Ureter (tissue), 1 donor: ENCODE results near the gene TRAF6. TPM values are rescaled to one million over a fixed set of nuclear protein-coding genes. Genes with fewer than 3 reads are reported as not detected.
"Not testable (repeated sequence)": the region's sequence is repeated elsewhere in the genome, so short reads cannot be mapped to it uniquely, and the experiment has no call there.

Source experiments
- DNase-seq: peaks from one replicate; pipeline ENCODE4 v3.0.0-alpha.2; 2020; ENCODE audit warnings: low spot score
- total RNA-seq: library from RNA; stranded (reverse); gene quantifications from one replicate; pipeline ENCODE4 v1.2.4, GENCODE V29; 2023
- donor health status: DM: yes; HTN: yes; CAD: no.

The TRAF6 gene
- 16.9 TPM for total RNA-seq

GRCh38 chr11:36509694-36510593 is at the start of gene TRAF6:
Gene TRAF6 (minus strand): TSS chr11:36510272. CDS start chr11:36501515, 8,757 bp downstream.
- DNase-seq: peak; percentile 91

- no peak for DNase-seq
Observed at GRCh38 chr11:36558571-36559413, 48.7 kb upstream of the TRAF6 start.

DNA sequence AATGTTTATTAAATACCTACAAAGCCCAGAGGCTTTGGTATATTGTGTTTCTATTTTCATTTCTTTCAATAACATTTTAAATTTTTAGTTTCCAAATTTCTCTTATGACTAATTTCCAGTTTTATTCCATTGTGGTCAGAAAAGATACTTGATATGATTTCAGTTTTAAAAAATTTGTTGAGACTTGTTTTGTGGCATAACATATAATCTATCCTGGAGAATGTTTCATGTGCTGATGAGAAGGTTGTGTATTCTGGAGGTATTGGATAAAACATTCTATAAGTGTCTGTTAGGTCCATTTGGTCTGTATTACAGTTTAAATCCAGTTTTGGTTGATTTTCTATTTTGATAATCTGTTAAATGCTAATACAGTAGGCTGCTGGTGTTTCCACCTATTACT is 47.9 kb upstream of the TRAF6 start:
- DNase-seq: no peak

DNA sequence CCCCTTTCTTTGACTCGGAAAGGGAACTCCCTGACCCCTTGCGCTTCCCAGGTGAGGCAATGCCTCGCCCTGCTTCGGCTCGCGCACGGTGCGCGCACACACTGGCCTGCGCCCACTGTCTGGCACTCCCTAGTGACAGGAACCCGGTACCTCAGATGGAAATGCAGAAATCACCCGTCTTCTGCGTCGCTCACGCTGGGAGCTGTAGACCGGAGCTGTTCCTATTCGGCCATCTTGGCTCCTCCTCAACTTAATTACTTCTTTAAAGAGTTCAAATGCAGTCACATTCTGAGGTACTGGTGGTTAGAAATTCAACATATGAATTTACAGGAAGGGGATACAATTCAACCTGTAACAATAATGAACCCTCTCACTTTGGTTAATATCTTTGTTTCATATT is 47.3 kb upstream of the TRAF6 start:
- DNase-seq: not testable (repeated sequence)

GRCh38 chr11:36550385-36551115 is 40.5 kb upstream of the TRAF6 start:
- DNase-seq: no peak

GRCh38 chr11:36540998-36541397 is 30.9 kb upstream of the TRAF6 start:
- DNase-seq: no peak

GRCh38 chr11:36534276-36534840 is 24.3 kb upstream of the TRAF6 start:
- DNase-seq: no peak

- no peak for DNase-seq
Observed at GRCh38 chr11:36532941-36533601, 23.0 kb upstream of the TRAF6 start.

- no peak for DNase-seq
Observed at GRCh38 chr11:36530840-36531239, 20.8 kb upstream of the TRAF6 start.

DNA sequence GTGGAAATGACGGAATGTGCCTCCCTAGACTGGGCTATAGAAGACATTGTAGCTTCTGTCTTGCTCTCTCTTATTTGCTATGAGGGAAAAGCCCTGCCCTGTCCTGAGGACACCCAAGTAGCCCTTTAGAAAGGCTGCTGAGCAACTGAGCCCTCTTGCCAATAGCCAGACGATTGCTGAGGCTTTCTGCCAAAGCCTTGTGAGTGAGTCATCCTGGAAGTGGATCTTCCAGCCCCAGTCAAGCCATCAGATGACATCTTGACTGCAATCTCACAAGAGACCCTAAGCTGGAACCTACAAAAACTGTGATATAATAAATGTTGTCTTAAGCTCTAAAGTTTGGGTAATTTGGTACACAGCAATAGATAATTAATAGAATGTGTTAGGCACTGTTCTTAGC is 3.9 kb upstream of the TRAF6 start:
- no peak for DNase-seq

DNA sequence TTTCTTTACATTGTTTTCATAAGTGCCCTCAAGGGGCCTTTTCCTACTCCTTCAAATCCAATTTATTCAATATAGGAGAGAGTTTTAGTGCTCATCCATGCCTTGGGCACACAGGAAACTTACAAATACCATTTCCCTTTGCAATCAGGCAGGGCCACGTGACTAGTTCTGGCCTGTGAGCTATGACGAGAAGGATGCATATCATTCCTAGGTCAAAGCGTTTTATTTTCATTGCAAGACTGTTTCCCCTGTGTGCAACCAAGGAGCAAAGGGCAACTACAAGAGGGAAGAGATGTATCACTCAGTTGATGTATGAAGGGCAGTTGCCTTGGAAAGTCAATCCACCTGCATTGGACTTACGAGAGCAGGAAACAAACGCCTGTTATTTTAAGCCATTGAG is 1.9 kb upstream of the TRAF6 start:
- no peak for DNase-seq

DNA sequence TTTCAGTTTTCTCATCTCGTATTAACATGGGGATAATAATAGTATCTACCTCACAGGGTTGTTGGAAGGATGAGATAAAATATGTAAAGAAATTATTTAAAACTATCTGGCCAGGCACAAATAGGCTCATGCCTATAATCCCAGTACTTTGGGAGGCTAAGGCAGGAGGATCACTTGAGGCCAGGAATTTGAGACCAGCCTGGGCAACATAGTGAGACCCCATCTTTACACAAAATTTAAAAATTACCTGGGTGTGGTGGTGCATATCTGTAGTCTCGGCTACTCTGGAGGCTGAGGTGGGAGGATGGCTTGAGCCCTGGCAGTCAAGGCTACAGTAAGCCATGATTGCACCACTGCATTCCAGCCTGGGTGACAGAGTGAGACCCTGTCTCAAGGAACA is 990 bp upstream of the TRAF6 start:
- DNase-seq: not testable (repeated sequence)

DNA sequence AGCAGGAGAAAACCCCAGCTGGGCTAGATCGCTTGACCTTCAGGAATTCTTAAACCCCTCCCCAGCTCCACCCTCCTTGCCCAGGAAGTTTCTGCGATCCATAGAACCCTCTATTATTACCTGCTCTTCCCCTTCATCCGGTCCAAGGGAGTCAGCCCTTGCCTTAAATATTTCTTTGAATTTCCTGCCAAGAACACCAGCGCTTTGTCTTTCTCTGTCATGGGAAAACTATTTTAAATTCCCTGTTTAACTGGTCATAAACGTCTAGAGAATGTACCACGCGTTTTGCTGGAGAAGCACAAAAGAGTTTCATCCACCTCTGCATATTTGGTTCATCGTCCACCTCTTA is 496 bp upstream of the TRAF6 start:
- DNase-seq: no peak

DNA sequence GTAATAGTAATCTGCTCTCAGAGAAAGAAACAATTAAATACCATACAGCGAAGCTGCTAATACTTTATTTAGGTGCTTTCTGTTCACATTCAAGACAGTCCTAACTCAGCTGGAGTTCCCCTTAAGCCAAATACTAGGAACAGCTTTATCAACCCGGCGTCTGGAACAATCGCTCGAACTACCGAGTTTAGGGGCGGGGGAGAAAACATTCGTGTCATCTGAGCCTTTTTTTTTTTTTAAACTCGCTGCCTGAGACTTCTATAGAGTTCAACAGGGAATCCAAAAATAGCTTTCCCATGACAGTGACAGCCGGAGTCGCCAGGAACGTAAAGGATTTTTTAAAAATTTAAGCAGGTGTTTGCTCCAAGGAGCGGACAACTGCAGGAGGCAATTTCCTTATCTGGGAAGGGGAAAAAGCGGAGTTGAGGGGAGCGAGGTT is 852 bp downstream of the TRAF6 start:
- no peak for DNase-seq

DNA sequence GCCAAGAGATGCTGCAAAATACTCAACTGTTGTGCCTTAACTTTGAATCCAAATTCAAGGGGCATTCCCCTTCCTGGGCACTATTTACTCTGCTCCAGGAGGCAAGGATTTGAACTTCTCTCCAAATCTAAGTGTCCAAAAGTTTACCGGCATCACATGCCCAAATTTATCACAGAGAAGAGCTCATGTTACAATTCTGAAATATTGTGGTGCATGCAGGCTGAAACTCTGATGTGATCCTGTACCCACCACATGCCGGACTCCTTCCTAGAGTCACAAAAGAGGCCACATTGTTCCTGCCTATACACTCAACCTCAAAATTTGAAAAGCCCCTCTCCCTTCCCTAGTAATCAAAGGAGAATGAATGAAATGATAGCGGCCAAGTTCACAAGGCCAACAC is 1.3 kb downstream of the TRAF6 start:
- DNase-seq: no peak

DNA sequence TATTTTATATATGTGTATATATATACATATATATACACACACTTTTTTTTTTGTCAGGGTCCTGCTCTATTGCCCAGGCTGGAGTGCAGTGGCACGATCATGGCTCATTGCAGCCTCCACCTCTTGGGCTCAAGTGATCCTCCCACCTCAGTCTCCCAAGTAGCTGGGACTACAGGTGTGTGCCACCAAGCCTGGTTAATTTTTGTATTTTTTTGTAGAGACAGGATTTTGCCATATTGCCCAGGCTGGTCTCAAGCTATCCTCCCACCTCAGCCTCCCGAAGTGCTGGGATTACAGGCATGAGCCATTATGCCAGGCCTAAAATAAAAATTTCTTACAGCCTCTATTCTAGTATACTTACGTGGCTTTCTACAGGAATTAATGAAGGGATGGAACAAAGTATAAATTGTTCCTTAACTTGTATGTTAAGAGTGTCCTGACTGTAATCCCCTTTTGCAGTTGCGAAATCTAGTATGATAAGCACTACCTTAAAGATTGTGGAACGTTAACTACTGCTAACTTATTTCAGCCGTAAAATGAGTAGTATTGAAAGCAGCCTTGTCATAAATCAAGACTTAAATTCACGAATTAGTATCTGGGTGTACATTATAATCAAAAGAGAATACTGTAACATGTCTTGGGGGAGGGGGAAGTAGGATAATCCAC is 2.1 kb downstream of the TRAF6 start:
- DNase-seq: no peak

DNA sequence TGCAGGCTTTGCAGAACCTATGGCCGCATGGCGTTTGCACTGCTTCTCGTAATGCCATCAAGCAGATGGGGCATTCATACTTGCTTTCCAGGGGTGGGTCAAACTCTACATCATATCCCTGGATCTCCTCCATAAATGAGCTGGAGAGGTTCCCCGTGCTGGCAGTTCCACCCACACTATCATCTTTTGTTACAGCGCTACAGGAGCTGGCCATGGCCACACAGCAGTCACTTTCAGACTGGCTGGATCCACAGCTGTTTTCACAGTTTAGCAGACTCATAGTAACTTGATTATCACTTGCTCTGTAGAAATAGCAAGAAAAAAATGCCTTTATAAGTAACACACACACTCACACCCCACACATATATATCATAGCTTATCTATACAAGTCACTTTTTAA is 8.8 kb downstream of the TRAF6 start:
- no peak for DNase-seq

DNA sequence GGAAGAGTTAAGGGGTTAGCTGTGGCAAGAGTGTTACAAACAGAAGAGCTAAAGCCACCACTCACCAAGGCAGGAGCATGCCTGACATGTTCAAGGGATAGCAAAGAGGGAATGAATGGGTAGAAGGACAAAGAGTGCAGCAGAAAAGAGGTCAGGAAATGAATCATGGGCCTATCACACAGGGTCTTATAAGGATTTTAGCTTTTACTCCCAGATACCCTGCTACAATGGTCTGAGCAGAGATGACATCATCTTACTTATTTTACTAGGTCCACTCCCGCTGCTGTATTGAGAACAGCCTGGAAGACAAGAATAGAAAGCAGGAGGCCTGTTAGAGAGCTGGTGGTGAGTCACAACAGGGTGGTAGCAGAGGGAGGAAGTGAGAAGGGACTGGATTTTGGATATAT is 9.8 kb downstream of the TRAF6 start:
- no peak for DNase-seq

DNA sequence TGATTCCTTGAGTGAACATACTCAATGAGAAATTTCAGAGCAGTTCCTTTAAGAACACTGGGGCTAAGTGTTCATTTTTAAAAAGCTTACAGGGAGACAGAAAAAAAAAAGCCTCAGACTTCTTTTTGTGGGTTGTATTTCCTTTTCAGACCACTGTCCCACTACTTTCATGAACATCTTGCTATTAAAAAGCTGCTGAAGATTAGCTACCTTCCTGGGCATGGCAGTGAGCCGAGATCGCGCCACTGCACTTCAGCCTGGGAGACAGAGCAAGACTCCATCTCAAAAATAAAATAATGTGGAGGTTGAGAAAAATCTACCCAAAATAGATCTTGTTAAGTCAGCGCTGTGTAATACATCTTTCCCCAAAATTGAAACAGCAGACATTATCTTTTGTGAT is 10.8 kb downstream of the TRAF6 start:
- DNase-seq: no peak

DNA sequence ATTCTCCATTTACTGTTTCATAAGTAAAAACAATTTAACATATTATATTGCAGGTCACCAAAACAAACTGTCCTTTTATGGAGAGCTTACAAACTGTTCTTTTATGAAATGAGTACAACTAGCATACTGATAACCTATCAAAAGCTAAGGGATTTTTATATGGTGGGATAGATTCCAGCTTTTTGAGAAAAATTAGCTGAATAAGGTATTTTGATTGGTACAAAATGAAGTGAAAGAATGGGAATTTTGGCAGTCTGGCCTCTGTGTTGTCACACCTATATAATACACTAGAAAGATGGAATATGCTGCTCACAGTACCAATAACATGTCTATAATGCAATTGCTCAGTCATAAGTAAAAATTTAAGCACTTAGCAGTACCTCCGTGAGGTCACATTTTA is 11.4 kb downstream of the TRAF6 start:
- DNase-seq: no peak

GRCh38 chr11:36493332-36493731 is 16.7 kb downstream of the TRAF6 start:
- DNase-seq: no peak
